ENCODE measurements around the gene NPR1.
"Not testable (repeated sequence)": the region's sequence is repeated elsewhere in the genome, so short reads cannot be mapped to it uniquely, and the experiment has no call there.

Gene NPR1

GRCh38 chr1:153717330-153717729, 38.8 kb downstream of the NPR1 start:
- no peak overlapping the region for H3K27ac ChIP-seq
- no peak for TF ChIP-seq FOXP2 (optimal IDR thresholded peaks at IDR 0.05; ENCODE audit: control extremely low read depth, extremely low read length, insufficient read depth)
- H3K9ac ChIP-seq (ENCODE audit: insufficient read length): no peak overlapping the region
- H3K4me3 ChIP-seq: no peak overlapping the region
- DNase-seq (ENCODE audit: low read depth, low spot score): no peak
- no peaks in the 10 kb centered on the region for H3K36me3 ChIP-seq (ENCODE audit: insufficient read depth, low read length)
- no peaks in the 10 kb centered on the region for H3K9me3 ChIP-seq (ENCODE audit: low read depth, low read length)

DNA sequence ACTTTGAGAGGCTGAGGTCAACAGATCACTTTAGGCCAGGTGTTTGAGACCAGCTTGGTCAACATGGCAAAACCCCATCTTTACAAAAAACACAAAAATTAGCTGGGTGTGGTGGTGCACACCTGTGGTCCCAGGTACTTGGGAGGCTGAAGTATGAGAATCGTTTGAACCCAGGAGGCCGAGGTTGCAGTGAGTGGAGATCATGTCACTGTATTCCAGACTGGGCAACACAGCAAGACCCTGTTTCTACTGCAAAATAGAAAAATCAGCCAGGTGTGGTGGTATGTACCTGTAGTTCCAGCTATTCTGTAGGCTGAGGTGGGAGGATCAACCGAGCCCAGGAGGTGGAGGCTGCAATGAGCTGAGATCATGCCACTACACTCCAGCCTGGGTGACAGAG, 45.2 kb downstream of the NPR1 start:
- no peak overlapping the region for H3K9ac ChIP-seq (ENCODE audit: insufficient read length)
- DNase-seq (ENCODE audit: low read depth, low spot score): no peak
- H3K4me3 ChIP-seq: no peak overlapping the region
- H3K36me3 ChIP-seq (ENCODE audit: insufficient read depth, low read length): no peaks in the 10 kb centered on the region
- TF ChIP-seq POLR2AphosphoS5 (IDR thresholded peaks at IDR 0.05; ENCODE audit: borderline replicate concordance, low read depth, low read length) (no peak), EZH2 (IDR thresholded peaks at IDR 0.05) (no peak), FOXP2 (optimal IDR thresholded peaks at IDR 0.05; ENCODE audit: control extremely low read depth, extremely low read length, insufficient read depth) (no peak)
- no peaks in the 10 kb centered on the region for H3K9me3 ChIP-seq (ENCODE audit: low read depth, low read length)
- no peak overlapping the region for H3K27ac ChIP-seq

DNA sequence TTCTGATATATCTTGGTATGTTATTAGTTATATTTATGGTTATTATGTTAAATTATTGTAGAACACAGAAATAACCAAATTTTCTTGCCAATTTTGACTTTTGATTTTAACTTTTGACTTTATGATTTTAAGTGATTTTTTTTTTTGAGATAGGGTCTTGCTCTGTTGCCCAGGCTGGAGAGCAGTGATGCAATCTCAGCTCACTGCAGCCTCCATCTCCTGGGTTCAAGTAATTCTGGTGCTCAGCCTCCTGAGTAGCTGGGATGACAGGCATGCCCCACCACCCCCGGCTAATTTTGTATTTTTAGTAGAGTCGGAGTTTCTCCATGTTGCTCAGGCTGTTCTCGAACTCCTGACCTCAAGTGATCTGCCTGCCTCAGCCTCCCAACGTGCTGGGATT, 46.1 kb downstream of the NPR1 start:
- not testable (repeated sequence) for H3K4me3 ChIP-seq; H3K9me3 ChIP-seq (ENCODE audit: low read depth, low read length); DNase-seq (ENCODE audit: low read depth, low spot score)

GRCh38 chr1:153727463-153728304, 49.2 kb downstream of the NPR1 start, which contains the start of gene INTS3:
TSS of gene INTS3 (plus strand) at chr1:153728050. CDS start at chr1:153728635, 585 bp downstream.
- Histone ChIP-seq H3K9ac (ENCODE audit: insufficient read length) (peak within 1 kb of the TSS; percentile 98), H3K27ac (peak within 1 kb of the TSS; percentile 88), H3K4me3 (peak within 1 kb of the TSS; percentile 98), H3K36me3 (ENCODE audit: insufficient read depth, low read length) (no peaks in the 10 kb centered on the region; the same call in 1 of the 2 replicates), H3K9me3 (ENCODE audit: low read depth, low read length) (no peaks in the 10 kb centered on the region)
- TF ChIP-seq POLR2AphosphoS5 (IDR thresholded peaks at IDR 0.05; ENCODE audit: borderline replicate concordance, low read depth, low read length): peak; percentile 65; the same call in 1 of the 2 replicates
- no peak for TF ChIP-seq FOXP2 (optimal IDR thresholded peaks at IDR 0.05; ENCODE audit: control extremely low read depth, extremely low read length, insufficient read depth)
- DNase-seq (ENCODE audit: low read depth, low spot score): peak; percentile 99

More for the DNA sequence above, 46.1 kb downstream of the NPR1 start:
- not testable (repeated sequence) for H3K36me3 ChIP-seq (ENCODE audit: insufficient read depth, low read length); H3K9ac ChIP-seq (ENCODE audit: insufficient read length); H3K27ac ChIP-seq

- Histone ChIP-seq H3K4me3 (peak overlapping the region; percentile 98), H3K9me3 (ENCODE audit: low read depth, low read length) (no peaks in the 10 kb centered on the region), H3K36me3 (ENCODE audit: insufficient read depth, low read length) (no peaks in the 10 kb centered on the region; the same call in 1 of the 2 replicates), H3K27ac (peak overlapping the region; percentile 88), H3K9ac (ENCODE audit: insufficient read length) (peak overlapping the region; percentile 98)
- DNase-seq (ENCODE audit: low read depth, low spot score): no peak
- TF ChIP-seq POLR2AphosphoS5 (IDR thresholded peaks at IDR 0.05; ENCODE audit: borderline replicate concordance, low read depth, low read length): no peak
- no peak for TF ChIP-seq EZH2 (IDR thresholded peaks at IDR 0.05)
- TF ChIP-seq FOXP2 (optimal IDR thresholded peaks at IDR 0.05; ENCODE audit: control extremely low read depth, extremely low read length, insufficient read depth): no peak
These were observed 50.0 kb downstream of the NPR1 start for GRCh38 chr1:153728305-153729066.

- no peak for TF ChIP-seq EZH2 (IDR thresholded peaks at IDR 0.05)
- no peak for TF ChIP-seq FOXP2 (optimal IDR thresholded peaks at IDR 0.05; ENCODE audit: control extremely low read depth, extremely low read length, insufficient read depth)
- no peak for TF ChIP-seq POLR2AphosphoS5 (IDR thresholded peaks at IDR 0.05; ENCODE audit: borderline replicate concordance, low read depth, low read length)
- H3K9ac ChIP-seq (ENCODE audit: insufficient read length): no peak overlapping the region
- no peak overlapping the region for H3K4me3 ChIP-seq
- no peaks in the 10 kb centered on the region for H3K9me3 ChIP-seq (ENCODE audit: low read depth, low read length)
- no peak overlapping the region for H3K27ac ChIP-seq
- no peak for DNase-seq (ENCODE audit: low read depth, low spot score)
- H3K36me3 ChIP-seq (ENCODE audit: insufficient read depth, low read length): no peaks in the 10 kb centered on the region; the same call in 1 of the 2 replicates
These were observed 52.0 kb downstream of the NPR1 start for GRCh38 chr1:153730468-153730988.

GRCh38 chr1:153733970-153734369, 55.5 kb downstream of the NPR1 start:
- TF ChIP-seq FOXP2 (optimal IDR thresholded peaks at IDR 0.05; ENCODE audit: control extremely low read depth, extremely low read length, insufficient read depth) (no peak), POLR2AphosphoS5 (IDR thresholded peaks at IDR 0.05; ENCODE audit: borderline replicate concordance, low read depth, low read length) (no peak), EZH2 (IDR thresholded peaks at IDR 0.05) (no peak)
- no peaks in the 10 kb centered on the region for H3K9me3 ChIP-seq (ENCODE audit: low read depth, low read length)
- no peak overlapping the region for H3K27ac ChIP-seq
- no peak overlapping the region for H3K9ac ChIP-seq (ENCODE audit: insufficient read length)
- no peak for DNase-seq (ENCODE audit: low read depth, low spot score)
- no peak overlapping the region for H3K4me3 ChIP-seq
- H3K36me3 ChIP-seq (ENCODE audit: insufficient read depth, low read length): no peaks in the 10 kb centered on the region; the same call in 1 of the 2 replicates

DNA sequence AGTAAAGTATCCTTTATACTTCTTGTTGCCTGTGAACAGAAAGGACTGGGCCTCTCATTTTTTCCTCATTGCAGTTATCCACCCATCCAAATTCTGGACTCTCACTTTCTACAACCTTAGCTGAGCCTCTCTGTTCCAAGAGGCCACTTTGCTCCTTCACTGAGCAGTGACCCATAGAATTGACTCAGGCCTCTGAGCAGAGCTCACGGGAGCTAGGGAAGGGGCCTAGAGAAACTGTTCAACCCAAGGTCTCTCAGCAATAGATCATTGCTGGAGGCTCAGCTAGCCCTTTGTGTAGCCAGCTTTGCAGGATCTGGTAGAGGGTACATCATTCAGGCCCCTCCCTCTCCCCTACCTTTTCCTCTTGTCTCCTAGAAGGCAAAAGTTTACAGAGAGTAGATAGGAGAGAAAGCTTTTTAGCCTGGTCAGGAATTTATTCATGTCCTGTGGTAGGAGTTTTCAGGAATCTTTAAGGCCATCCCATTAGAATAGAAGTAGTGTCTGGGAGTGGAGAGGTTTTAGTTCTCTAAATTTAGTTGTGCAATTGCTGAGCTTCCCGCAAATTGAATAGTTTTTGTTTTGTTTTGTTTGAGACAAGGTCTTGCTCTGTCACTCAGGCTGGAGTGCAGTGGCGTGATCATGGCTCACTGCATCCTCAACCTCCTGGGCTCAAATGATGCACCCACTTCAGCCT, 56.1 kb downstream of the NPR1 start:
- no peak for DNase-seq (ENCODE audit: low read depth, low spot score)
- H3K9ac ChIP-seq (ENCODE audit: insufficient read length): no peak overlapping the region
- no peaks in the 10 kb centered on the region for H3K9me3 ChIP-seq (ENCODE audit: low read depth, low read length)
- TF ChIP-seq POLR2AphosphoS5 (IDR thresholded peaks at IDR 0.05; ENCODE audit: borderline replicate concordance, low read depth, low read length) (no peak), FOXP2 (optimal IDR thresholded peaks at IDR 0.05; ENCODE audit: control extremely low read depth, extremely low read length, insufficient read depth) (no peak), EZH2 (IDR thresholded peaks at IDR 0.05) (no peak)
- no peak overlapping the region for H3K4me3 ChIP-seq
- no peaks in the 10 kb centered on the region; the same call in 1 of the 2 replicates for H3K36me3 ChIP-seq (ENCODE audit: insufficient read depth, low read length)
- H3K27ac ChIP-seq: no peak overlapping the region

Measured in SK-N-MC (cell line).